Esophagus squamous epithelium (tissue), 4 donors: ENCODE data around the gene ZNF285.

Experiments used
- CTCF ChIP-seq, 6 experiments: fragments of 450-650 bp in 4 of 6; fragments of 200-600 bp in 2 of 6; sonication (generic) in 2 of 6; IDR thresholded peaks; one replicate each; pipeline ENCODE4 v1.5.1; 2016 to 2019; ENCODE audit warnings: antibody characterized with exemption in 6 of 6, mild to moderate bottlenecking in 4 of 6, moderate library complexity in 4 of 6
- POLR2A ChIP-seq, 4 donors: fragments of 450-650 bp; IDR thresholded peaks; one replicate each; pipeline ENCODE4 v1.6.1; 2017; ENCODE audit warnings: antibody characterized with exemption in 4 of 4, mild to moderate bottlenecking in 4 of 4, moderate library complexity in 3 of 4

- no peak for TF ChIP-seq CTCF (IDR thresholded peaks at IDR 0.05)
- no peak for TF ChIP-seq POLR2A (IDR thresholded peaks at IDR 0.05)
Observed at GRCh38 chr19:44401139-44402115, at the start of gene ZNF285.
